Measurements from ENCODE around the gene KCNJ1.

KCNJ1 gene

GRCh38 chr11:128823753-128824152, 43.3 kb downstream of the KCNJ1 start:
- DNase-seq (ENCODE audit: low read depth) = no peak

GRCh38 chr11:128822130-128822529, 45.0 kb downstream of the KCNJ1 start:
- DNase-seq (ENCODE audit: low read depth) = no peak

- no peak for DNase-seq (ENCODE audit: low read depth)
These were observed 45.5 kb downstream of the KCNJ1 start for GRCh38 chr11:128821556-128821955.

GRCh38 chr11:128819198-128819597, 47.9 kb downstream of the KCNJ1 start:
- DNase-seq (ENCODE audit: low read depth) = no peak

- no peak for DNase-seq (ENCODE audit: low read depth)
These were observed 52.0 kb downstream of the KCNJ1 start for GRCh38 chr11:128814856-128815705.

GRCh38 chr11:128813729-128814128, 53.4 kb downstream of the KCNJ1 start:
- DNase-seq (ENCODE audit: low read depth) = no peak

- DNase-seq (ENCODE audit: low read depth) = no peak
These were observed 56.1 kb downstream of the KCNJ1 start for GRCh38 chr11:128810784-128811514.

- no peak for DNase-seq (ENCODE audit: low read depth)
These were observed 58.0 kb downstream of the KCNJ1 start for GRCh38 chr11:128809128-128809527.

GRCh38 chr11:128807909-128808308, 59.2 kb downstream of the KCNJ1 start:
- DNase-seq (ENCODE audit: low read depth) = no peak

- DNase-seq (ENCODE audit: low read depth) = no peak
These were observed 60.4 kb downstream of the KCNJ1 start for GRCh38 chr11:128806506-128807261.

GRCh38 chr11:128804481-128804880, 62.6 kb downstream of the KCNJ1 start:
- no peak for DNase-seq (ENCODE audit: low read depth)

GRCh38 chr11:128803449-128804245, 63.4 kb downstream of the KCNJ1 start:
- DNase-seq (ENCODE audit: low read depth) = no peak

GRCh38 chr11:128803011-128803410, 64.1 kb downstream of the KCNJ1 start:
- DNase-seq (ENCODE audit: low read depth) = no peak

- DNase-seq (ENCODE audit: low read depth) = no peak
These were observed 64.6 kb downstream of the KCNJ1 start for GRCh38 chr11:128802358-128802981.

GRCh38 chr11:128800871-128801417, 66.2 kb downstream of the KCNJ1 start:
- no peak for DNase-seq (ENCODE audit: low read depth)

- DNase-seq (ENCODE audit: low read depth) = no peak
These were observed 70.8 kb downstream of the KCNJ1 start for GRCh38 chr11:128796270-128796669.

GRCh38 chr11:128790196-128790595, 76.9 kb downstream of the KCNJ1 start:
- no peak for DNase-seq (ENCODE audit: low read depth)

GRCh38 chr11:128789497-128790150, 77.5 kb downstream of the KCNJ1 start:
- no peak for DNase-seq (ENCODE audit: low read depth)
